H4 (cell line): ENCODE measurements around the gene TRPC4AP. TPM values are rescaled to one million over a fixed set of nuclear protein-coding genes. Genes with fewer than 3 reads are reported as not detected.
A peak's percentile ranks its signal among the peaks of the same experiment; 100 is the strongest.
"Not testable (repeated sequence)": the region's sequence is repeated elsewhere in the genome, so short reads cannot be mapped to it uniquely, and the experiment has no call there.

Experiments
- DNase-seq: peaks from one replicate; pipeline ENCODE4 v3.0.0-alpha.2; 2015; ENCODE audit warnings: low spot score
- total RNA-seq: library from RNA; depleted of rRNA; stranded (reverse); fragments of >200 nt; shearing (Covaris generic); gene quantifications from 2 replicates; pipeline ENCODE4 v1.2.3, GENCODE V29; 2014; rRNA removed

Gene TRPC4AP, protein sequence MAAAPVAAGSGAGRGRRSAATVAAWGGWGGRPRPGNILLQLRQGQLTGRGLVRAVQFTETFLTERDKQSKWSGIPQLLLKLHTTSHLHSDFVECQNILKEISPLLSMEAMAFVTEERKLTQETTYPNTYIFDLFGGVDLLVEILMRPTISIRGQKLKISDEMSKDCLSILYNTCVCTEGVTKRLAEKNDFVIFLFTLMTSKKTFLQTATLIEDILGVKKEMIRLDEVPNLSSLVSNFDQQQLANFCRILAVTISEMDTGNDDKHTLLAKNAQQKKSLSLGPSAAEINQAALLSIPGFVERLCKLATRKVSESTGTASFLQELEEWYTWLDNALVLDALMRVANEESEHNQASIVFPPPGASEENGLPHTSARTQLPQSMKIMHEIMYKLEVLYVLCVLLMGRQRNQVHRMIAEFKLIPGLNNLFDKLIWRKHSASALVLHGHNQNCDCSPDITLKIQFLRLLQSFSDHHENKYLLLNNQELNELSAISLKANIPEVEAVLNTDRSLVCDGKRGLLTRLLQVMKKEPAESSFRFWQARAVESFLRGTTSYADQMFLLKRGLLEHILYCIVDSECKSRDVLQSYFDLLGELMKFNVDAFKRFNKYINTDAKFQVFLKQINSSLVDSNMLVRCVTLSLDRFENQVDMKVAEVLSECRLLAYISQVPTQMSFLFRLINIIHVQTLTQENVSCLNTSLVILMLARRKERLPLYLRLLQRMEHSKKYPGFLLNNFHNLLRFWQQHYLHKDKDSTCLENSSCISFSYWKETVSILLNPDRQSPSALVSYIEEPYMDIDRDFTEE
- total RNA-seq, result 27.5 and 38.0 TPM in 2 replicates

DNA sequence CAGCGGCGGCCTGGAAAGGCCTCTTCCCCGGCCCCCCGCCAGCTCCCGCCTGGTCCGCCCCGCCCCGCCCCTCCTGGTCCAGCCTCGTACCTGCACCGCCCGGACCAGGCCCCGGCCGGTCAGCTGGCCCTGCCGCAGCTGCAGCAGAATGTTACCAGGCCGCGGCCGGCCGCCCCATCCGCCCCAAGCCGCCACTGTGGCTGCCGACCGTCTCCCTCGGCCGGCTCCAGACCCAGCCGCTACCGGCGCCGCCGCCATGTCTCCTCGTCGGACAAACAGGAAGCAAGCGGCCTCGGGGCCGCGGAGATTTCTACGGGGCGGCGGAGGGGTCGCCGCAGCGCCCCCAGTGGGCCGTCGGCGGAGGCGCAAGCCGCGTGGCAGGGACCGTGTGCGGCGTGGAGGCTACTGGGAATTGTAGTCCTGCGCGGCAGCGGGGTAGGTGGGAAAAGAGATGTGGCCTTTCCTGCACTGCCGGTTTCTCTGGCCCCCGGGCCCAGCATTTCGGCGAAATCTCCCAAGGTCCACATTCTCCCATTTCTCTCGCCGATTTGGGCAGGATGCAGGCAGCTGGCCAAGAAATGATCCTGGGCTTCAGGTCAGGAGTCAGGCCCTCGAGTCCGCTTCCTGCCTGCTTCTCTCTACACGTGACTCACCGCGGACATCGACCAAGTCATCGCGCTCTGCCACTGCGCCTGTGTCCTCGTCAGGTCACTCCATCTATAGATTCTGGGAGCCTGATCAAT lies at the start of gene TRPC4AP:
Gene TRPC4AP, minus strand, starts transcription at position 284 of the 743 bp plus-strand sequence. Its CDS starts 26 bp downstream, at position 258.
- DNase-seq, result peak; percentile 79

DNA sequence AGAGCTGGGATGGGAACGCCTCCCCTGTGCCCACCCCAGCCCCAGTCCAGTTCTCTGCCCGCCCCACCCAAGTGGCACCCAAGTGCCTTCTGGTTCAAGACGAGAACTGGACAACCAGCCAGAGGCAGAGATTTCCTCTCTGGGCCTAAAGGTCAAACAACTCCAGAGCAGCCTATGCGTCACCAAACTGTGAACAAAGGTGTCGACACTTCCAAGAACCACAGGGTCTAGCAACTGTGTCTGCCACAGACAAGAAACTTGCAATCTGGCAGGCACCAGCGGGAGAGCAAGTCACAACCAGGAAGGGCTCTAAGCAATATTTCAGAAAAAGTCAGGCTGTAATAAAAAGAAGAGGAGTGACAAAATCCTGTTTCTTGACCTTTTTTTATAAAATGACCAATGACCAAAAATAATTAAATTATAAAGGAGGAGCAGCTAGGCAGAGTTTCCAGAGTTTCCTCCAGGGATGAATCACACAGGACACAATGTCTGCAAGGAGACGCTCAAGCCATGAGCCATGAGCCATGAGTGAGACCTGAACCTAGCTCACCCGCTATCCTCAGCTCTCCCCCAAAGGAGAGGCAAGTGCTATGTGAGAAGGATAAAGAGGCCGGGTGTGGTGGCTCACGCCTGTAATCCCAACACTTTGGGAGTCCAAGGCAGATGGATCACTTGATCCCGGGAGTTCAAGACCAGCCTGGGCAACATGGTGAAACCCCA lies 43.4 kb upstream of the TRPC4AP start:
- no peak for DNase-seq

DNA sequence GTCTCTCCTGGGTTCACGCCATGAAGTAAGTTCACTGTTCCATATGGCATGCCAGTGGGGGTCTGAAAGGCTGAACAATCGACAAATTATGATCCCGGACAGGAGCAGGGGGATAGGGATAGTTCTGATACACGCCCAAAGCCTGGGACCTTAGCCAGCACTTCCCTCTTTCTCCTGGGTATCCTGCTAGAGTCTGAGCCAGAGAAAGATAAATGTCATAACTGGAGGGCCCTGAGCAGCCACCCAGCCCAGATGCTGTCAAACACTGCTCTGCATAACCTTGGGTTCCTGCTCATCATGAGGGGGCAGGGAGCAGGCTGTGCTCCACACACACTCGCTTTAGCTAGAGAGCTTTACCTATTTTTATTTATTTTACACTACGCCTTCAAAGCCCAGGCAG lies 42.3 kb upstream of the TRPC4AP start:
- DNase-seq, result no peak

DNA sequence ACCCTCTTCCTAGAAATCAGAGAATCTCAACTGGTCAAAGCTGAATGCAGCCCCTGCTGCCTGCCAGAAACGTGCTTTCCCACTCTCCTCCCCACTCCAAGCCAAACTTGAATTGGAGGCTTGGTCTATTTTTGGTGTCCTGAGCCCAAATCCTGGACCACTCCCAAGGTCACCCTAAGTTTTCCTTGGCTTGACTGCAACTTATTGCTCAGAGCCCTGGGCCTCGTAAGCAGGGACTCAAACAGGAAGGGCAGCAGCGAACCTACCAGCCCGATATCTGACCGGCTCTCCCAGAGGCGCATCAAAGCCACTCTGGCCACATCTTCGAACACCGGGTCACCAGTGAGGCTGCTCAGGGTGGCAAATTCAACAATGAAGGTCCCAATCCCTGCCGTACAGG lies 41.9 kb upstream of the TRPC4AP start:
- DNase-seq, result no peak

DNA sequence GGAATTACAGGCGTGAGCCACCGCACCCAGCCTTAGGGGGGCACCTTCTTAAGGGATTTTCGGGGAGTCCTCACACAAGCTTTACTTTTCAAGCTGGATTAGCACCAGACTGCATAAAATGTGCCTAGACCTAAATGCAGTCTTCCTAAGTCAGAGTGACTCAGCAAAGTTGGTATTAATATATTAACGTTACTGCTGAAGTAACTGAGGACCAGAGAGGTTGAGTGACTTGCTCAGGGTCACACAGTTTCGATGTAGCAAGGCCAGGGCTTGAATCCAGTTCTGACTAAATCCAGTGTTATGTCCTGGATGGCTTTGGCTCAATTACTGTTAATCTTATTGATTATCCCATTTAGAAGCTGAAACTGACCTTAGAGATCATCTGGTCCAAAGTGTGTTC lies 41.1 kb upstream of the TRPC4AP start:
- DNase-seq, result no peak

DNA sequence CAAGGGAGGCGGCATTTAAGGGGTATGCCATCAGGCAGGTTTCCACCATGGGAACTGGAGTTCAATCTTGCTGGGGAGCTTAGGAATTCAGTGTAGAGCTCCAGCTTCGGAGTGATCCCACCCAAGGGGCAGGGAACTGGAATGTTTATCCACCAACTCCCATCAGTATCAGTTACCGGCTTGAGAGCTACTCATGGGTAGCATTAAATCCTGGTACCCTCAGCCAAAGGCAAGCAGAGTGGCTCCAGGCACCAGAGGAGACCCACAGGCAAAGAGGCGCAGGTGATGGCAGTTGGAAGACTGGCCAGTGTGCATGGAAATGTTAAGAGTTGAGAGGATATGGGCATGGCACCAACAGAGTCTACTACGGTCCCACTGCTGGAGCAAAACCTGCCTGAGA lies 40.4 kb upstream of the TRPC4AP start:
- no peak for DNase-seq

- DNase-seq, result no peak
These were observed 39.3 kb upstream of the TRPC4AP start for GRCh38 chr20:35131934-35132333.

DNA sequence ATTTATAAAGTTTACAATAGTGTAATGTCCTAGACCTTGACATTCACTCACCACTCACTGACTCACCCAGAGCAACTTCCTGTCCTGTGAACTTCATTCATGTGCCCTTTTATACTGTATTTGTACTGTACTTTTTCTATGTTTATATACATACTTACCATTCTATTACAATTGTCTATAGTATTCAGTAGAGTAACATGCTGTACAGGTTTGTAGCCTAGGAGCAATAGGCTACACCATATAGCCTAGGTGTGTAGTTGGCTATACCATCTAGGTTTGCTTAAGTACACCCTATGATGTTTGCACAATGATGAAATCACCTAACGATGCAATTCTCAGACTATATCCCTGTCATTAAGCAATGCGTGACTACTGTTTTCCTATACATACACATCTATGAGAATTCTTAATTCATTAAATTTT lies 37.1 kb upstream of the TRPC4AP start:
- DNase-seq, result no peak

- no peak for DNase-seq
These were observed 33.1 kb upstream of the TRPC4AP start for GRCh38 chr20:35125753-35126152.

GRCh38 chr20:35122756-35123405 lies 30.3 kb upstream of the TRPC4AP start:
- DNase-seq, result no peak

DNA sequence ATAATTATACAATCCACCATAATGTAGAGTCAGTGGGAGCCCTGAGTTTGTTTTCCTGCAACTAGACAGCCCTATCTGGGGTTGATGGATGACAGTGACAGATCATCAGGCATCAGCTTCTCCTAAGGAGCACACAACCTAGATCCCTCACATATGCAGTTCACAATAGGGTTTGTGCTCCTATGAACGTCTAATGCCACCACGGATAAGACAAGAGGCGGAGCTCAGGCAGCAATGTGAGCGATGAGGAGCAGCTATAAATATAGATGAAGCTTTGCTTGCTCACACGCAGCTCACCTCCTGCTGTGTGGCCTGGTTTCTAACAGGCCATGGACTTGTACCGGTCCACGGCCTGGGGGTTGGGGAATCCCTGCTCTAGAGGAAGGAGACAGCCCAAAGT lies 28.6 kb upstream of the TRPC4AP start:
- no peak for DNase-seq

DNA sequence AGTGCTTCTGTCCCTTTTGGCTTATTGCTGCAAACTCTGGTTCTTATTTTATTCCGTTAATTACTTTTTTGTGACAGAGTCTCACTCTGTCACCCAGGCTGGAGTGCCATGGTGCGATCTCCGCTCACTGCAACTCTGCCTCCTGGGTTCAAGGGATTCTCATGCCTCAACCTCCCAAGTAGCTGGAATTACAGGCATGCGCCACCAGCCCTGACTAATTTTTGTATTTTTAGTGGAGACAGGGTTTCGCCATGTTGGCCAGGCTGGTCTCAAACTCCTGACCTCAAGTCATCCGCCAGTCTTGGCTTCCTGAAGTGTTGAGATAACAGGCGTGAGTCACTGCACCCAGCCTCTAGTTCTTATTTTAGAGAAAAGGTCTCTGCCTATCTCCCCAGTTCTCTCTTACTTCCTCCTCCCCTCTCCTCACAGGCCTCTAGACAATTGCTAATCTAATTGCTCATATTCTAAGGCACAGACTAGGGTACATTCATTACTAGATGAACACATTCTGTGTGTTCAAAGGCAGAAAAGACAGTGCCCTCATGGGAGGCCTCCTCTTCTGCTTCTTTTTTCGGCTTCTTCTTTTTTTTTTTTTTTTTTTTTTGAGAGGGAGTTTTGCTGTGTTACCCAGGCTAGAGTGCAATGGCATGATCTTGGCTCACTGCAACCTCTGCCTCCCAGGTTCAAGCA lies 27.6 kb upstream of the TRPC4AP start:
- DNase-seq, result peak; percentile 33

GRCh38 chr20:35117629-35118028 lies 25.0 kb upstream of the TRPC4AP start:
- DNase-seq, result no peak

DNA sequence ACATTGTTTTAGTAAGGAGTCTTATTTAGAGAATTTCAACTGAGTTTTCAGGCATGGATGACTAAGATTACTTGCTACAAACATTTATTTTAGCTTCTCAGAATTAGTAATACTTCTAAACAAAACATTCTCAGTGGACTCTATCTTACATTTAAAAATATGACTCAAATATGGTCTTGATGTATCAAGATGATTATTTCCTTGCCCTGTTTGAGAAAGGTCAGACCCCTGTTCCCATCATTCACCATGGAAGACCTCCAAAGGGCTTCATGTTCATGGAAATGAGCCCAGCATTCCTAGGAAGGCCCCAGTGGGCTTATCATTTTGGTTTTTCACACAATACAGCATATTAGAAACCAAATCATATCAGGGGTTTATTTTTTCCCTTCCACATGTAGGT lies 24.6 kb upstream of the TRPC4AP start:
- DNase-seq, result no peak

GRCh38 chr20:35116258-35116657 lies 23.7 kb upstream of the TRPC4AP start:
- DNase-seq, result no peak

GRCh38 chr20:35115606-35116005 lies 23.0 kb upstream of the TRPC4AP start:
- no peak for DNase-seq

DNA sequence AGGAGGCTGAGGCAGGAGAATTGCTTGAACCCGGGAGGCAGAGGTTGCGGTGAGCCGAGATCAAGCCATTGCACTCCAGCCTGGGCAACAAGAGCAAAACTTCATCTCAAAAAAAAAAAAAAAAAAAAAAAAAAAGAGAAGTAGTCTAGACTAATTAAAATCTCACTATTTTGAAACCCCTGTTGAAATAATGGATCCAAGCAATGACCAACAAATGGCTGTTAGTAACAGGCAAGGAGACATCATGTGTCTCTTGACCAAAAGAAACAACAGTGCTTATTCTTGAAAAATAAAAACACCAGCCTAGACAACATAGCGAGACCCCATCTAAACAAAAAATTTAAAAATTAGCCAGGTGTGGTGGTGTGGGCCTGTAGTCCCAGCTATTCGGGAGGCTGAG lies 19.7 kb upstream of the TRPC4AP start:
- not testable (repeated sequence) for DNase-seq

GRCh38 chr20:35111141-35111888 lies 18.7 kb upstream of the TRPC4AP start:
- no peak for DNase-seq

GRCh38 chr20:35108921-35109320 lies 16.3 kb upstream of the TRPC4AP start:
- no peak for DNase-seq
